ENCODE measurements around the gene SERP2.

SERP2 gene

GRCh38 chr13:44374348-44374712 is 706 bp downstream of the SERP2 start:
- no peak overlapping the region for H3K9ac ChIP-seq (ENCODE audit: low read depth, low read length, poor library complexity)
- H2BK5ac ChIP-seq (ENCODE audit: low read length) = no peak overlapping the region
- H2AK5ac ChIP-seq (ENCODE audit: low read depth, low read length) = no peak overlapping the region
- no peak overlapping the region for H2BK15ac ChIP-seq (ENCODE audit: low read length)
- H3K79me1 ChIP-seq (ENCODE audit: low read depth, low read length) = peaks cover 2% of the 10 kb centered on the region
- H2BK12ac ChIP-seq (ENCODE audit: low read length) = no peak overlapping the region
- H3K36me3 ChIP-seq (replicated peaks in 1 of 2; ENCODE audit: control insufficient read depth in 2 of 2, insufficient read depth in 2 of 2, low read length in 2 of 2) = no peaks in the 10 kb centered on the region
- peaks cover 0 to 6% of the 10 kb centered on the region in 2 donors for H3K4me1 ChIP-seq (ENCODE audit: control insufficient read depth in 2 of 2, insufficient read depth in 1 of 2, low read depth in 1 of 2, low read length in 2 of 2)
- no peak overlapping the region for H3K14ac ChIP-seq (ENCODE audit: low read length)
- H2AFZ ChIP-seq (ENCODE audit: low read length) = no peak overlapping the region
- no peak overlapping the region for H4K91ac ChIP-seq (ENCODE audit: low read depth, low read length, poor library complexity)
- DNase-seq (ENCODE audit: low spot score) = peak; percentile 37
- no peak overlapping the region for H3K23ac ChIP-seq (ENCODE audit: low read depth, low read length, poor library complexity)
- no peak overlapping the region for H3K18ac ChIP-seq (ENCODE audit: low read length)
- no peak overlapping the region for H3K4ac ChIP-seq (ENCODE audit: low read length)
- H3K27me3 ChIP-seq (ENCODE audit: control insufficient read depth in 3 of 3, insufficient read depth in 3 of 3, low read depth in 1 of 3, low read length in 3 of 3) = peaks cover 0 to 3% (median 0%) of the 10 kb centered on the region in 3 experiments
- H2BK120ac ChIP-seq (ENCODE audit: low read depth, low read length) = no peak overlapping the region
- no peak overlapping the region for H3K4me3 ChIP-seq (ENCODE audit: low read length in 2 of 2)
- peaks cover 0 to 5% of the 10 kb centered on the region in 2 donors for H3K9me3 ChIP-seq (replicated peaks in 1 of 2; ENCODE audit: control insufficient read depth in 2 of 2, insufficient read depth in 1 of 2, low read depth in 1 of 2, low read length in 2 of 2)
- H3K27ac ChIP-seq (replicated peaks; ENCODE audit: low read length) = no peak overlapping the region
- no CpG with 5 or more reads among the region's 10 CpGs for WGBS, 2 donors (ENCODE audit: extremely low coverage in 2 of 2, insufficient read length in 2 of 2, insufficient replicate concordance in 1 of 2)
- no peak overlapping the region for H4K8ac ChIP-seq (ENCODE audit: low read depth, low read length)
- no peak overlapping the region for H3K4me2 ChIP-seq (ENCODE audit: insufficient read depth, low read length, poor library complexity, severe bottlenecking)

DNA sequence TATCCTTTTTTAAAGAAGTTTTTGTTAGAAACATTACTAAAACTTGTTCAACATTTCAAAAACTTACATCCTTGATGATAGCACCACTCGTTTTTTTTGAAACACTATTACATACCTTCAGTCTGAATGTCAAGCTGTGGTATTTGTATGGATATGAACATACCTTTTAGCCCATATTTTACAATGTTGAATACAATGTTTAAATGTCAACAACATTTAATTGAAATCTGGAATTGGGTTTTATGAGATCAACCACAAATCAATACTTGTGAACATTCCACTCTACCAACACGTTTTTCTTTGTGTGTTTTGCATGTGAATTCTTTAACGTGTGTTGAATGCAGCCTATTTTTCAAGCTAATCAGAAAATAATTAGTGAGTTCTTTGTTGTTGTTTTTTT is 4.7 kb downstream of the SERP2 start:
- Histone ChIP-seq H3K9ac (ENCODE audit: low read depth, low read length, poor library complexity) (no peak overlapping the region), H3K23ac (ENCODE audit: low read depth, low read length, poor library complexity) (no peak overlapping the region), H3K4ac (ENCODE audit: low read length) (no peak overlapping the region), H3K79me1 (ENCODE audit: low read depth, low read length) (peaks cover 2% of the 10 kb centered on the region), H3K14ac (ENCODE audit: low read length) (no peak overlapping the region), H3K4me2 (ENCODE audit: insufficient read depth, low read length, poor library complexity, severe bottlenecking) (no peak overlapping the region), H2AK5ac (ENCODE audit: low read depth, low read length) (no peak overlapping the region), H4K8ac (ENCODE audit: low read depth, low read length) (no peak overlapping the region), H3K27ac (replicated peaks; ENCODE audit: low read length) (no peak overlapping the region), H4K91ac (ENCODE audit: low read depth, low read length, poor library complexity) (no peak overlapping the region), H2AFZ (ENCODE audit: low read length) (no peak overlapping the region), H3K9me3 (replicated peaks in 1 of 2; ENCODE audit: control insufficient read depth in 2 of 2, insufficient read depth in 1 of 2, low read depth in 1 of 2, low read length in 2 of 2) (peaks cover 0 to 5% of the 10 kb centered on the region in 2 donors), H2BK12ac (ENCODE audit: low read length) (no peak overlapping the region), H3K18ac (ENCODE audit: low read length) (no peak overlapping the region), H3K27me3 (ENCODE audit: control insufficient read depth in 3 of 3, insufficient read depth in 3 of 3, low read depth in 1 of 3, low read length in 3 of 3) (no peaks in the 10 kb centered on the region), H2BK120ac (ENCODE audit: low read depth, low read length) (no peak overlapping the region), H3K4me1 (ENCODE audit: control insufficient read depth in 2 of 2, insufficient read depth in 1 of 2, low read depth in 1 of 2, low read length in 2 of 2) (no peaks in the 10 kb centered on the region), H2BK5ac (ENCODE audit: low read length) (no peak overlapping the region), H3K36me3 (replicated peaks in 1 of 2; ENCODE audit: control insufficient read depth in 2 of 2, insufficient read depth in 2 of 2, low read length in 2 of 2) (peaks cover 0 to 1% of the 10 kb centered on the region in 2 donors), H2BK15ac (ENCODE audit: low read length) (no peak overlapping the region), H3K4me3 (ENCODE audit: low read length in 2 of 2) (no peak overlapping the region)
- no CpG with 5 or more reads among the region's 3 CpGs for WGBS, 2 donors (ENCODE audit: extremely low coverage in 2 of 2, insufficient read length in 2 of 2, insufficient replicate concordance in 1 of 2)
- no peak for DNase-seq (ENCODE audit: low spot score)

- no peak overlapping the region for H2BK120ac ChIP-seq (ENCODE audit: low read depth, low read length)
- H2AK5ac ChIP-seq (ENCODE audit: low read depth, low read length) = no peak overlapping the region
- no peak overlapping the region for H3K9ac ChIP-seq (ENCODE audit: low read depth, low read length, poor library complexity)
- H3K36me3 ChIP-seq (replicated peaks in 1 of 2; ENCODE audit: control insufficient read depth in 2 of 2, insufficient read depth in 2 of 2, low read length in 2 of 2) = peaks cover 0 to 1% of the 10 kb centered on the region in 2 donors
- H3K23ac ChIP-seq (ENCODE audit: low read depth, low read length, poor library complexity) = no peak overlapping the region
- no peak overlapping the region for H2BK12ac ChIP-seq (ENCODE audit: low read length)
- no peak overlapping the region for H2AFZ ChIP-seq (ENCODE audit: low read length)
- H3K4ac ChIP-seq (ENCODE audit: low read length) = no peak overlapping the region
- H3K14ac ChIP-seq (ENCODE audit: low read length) = no peak overlapping the region
- peaks cover 3% of the 10 kb centered on the region in 2 donors for H3K4me1 ChIP-seq (ENCODE audit: control insufficient read depth in 2 of 2, insufficient read depth in 1 of 2, low read depth in 1 of 2, low read length in 2 of 2)
- H3K18ac ChIP-seq (ENCODE audit: low read length) = no peak overlapping the region
- no peaks in the 10 kb centered on the region for H3K79me1 ChIP-seq (ENCODE audit: low read depth, low read length)
- no peaks in the 10 kb centered on the region for H3K27me3 ChIP-seq (ENCODE audit: control insufficient read depth in 3 of 3, insufficient read depth in 3 of 3, low read depth in 1 of 3, low read length in 3 of 3)
- H4K91ac ChIP-seq (ENCODE audit: low read depth, low read length, poor library complexity) = no peak overlapping the region
- no peak overlapping the region for H3K27ac ChIP-seq (replicated peaks; ENCODE audit: low read length)
- no CpG with 5 or more reads among the region's 2 CpGs for WGBS, 2 donors (ENCODE audit: extremely low coverage in 2 of 2, insufficient read length in 2 of 2, insufficient replicate concordance in 1 of 2)
- H3K4me3 ChIP-seq (ENCODE audit: low read length in 2 of 2) = no peak overlapping the region
- DNase-seq (ENCODE audit: low spot score) = no peak
- no peak overlapping the region for H2BK5ac ChIP-seq (ENCODE audit: low read length)
- no peak overlapping the region for H3K4me2 ChIP-seq (ENCODE audit: insufficient read depth, low read length, poor library complexity, severe bottlenecking)
- H2BK15ac ChIP-seq (ENCODE audit: low read length) = no peak overlapping the region
- no peaks in the 10 kb centered on the region for H3K9me3 ChIP-seq (replicated peaks in 1 of 2; ENCODE audit: control insufficient read depth in 2 of 2, insufficient read depth in 1 of 2, low read depth in 1 of 2, low read length in 2 of 2)
- no peak overlapping the region for H4K8ac ChIP-seq (ENCODE audit: low read depth, low read length)
Observed at GRCh38 chr13:44379885-44380284, 6.3 kb downstream of the SERP2 start.

- H2AFZ ChIP-seq (ENCODE audit: low read length) = no peak overlapping the region
- no peak overlapping the region for H3K27ac ChIP-seq (replicated peaks; ENCODE audit: low read length)
- H3K79me1 ChIP-seq (ENCODE audit: low read depth, low read length) = no peaks in the 10 kb centered on the region
- H4K91ac ChIP-seq (ENCODE audit: low read depth, low read length, poor library complexity) = no peak overlapping the region
- H3K36me3 ChIP-seq (replicated peaks in 1 of 2; ENCODE audit: control insufficient read depth in 2 of 2, insufficient read depth in 2 of 2, low read length in 2 of 2) = peaks cover 0 to 1% of the 10 kb centered on the region in 2 donors
- no peak overlapping the region for H3K18ac ChIP-seq (ENCODE audit: low read length)
- no peak overlapping the region for H3K14ac ChIP-seq (ENCODE audit: low read length)
- no peak overlapping the region for H3K4me2 ChIP-seq (ENCODE audit: insufficient read depth, low read length, poor library complexity, severe bottlenecking)
- no peak overlapping the region for H3K9ac ChIP-seq (ENCODE audit: low read depth, low read length, poor library complexity)
- DNase-seq (ENCODE audit: low spot score) = no peak
- H2BK5ac ChIP-seq (ENCODE audit: low read length) = no peak overlapping the region
- no peaks in the 10 kb centered on the region for H3K27me3 ChIP-seq (ENCODE audit: control insufficient read depth in 3 of 3, insufficient read depth in 3 of 3, low read depth in 1 of 3, low read length in 3 of 3)
- no peak overlapping the region for H4K8ac ChIP-seq (ENCODE audit: low read depth, low read length)
- no peaks in the 10 kb centered on the region for H3K9me3 ChIP-seq (replicated peaks in 1 of 2; ENCODE audit: control insufficient read depth in 2 of 2, insufficient read depth in 1 of 2, low read depth in 1 of 2, low read length in 2 of 2)
- no peak overlapping the region for H3K4ac ChIP-seq (ENCODE audit: low read length)
- H3K23ac ChIP-seq (ENCODE audit: low read depth, low read length, poor library complexity) = no peak overlapping the region
- no peak overlapping the region for H2BK120ac ChIP-seq (ENCODE audit: low read depth, low read length)
- no peak overlapping the region for H2BK15ac ChIP-seq (ENCODE audit: low read length)
- H2AK5ac ChIP-seq (ENCODE audit: low read depth, low read length) = no peak overlapping the region
- H3K4me3 ChIP-seq (ENCODE audit: low read length in 2 of 2) = no peak overlapping the region
- H2BK12ac ChIP-seq (ENCODE audit: low read length) = no peak overlapping the region
- H3K4me1 ChIP-seq (ENCODE audit: control insufficient read depth in 2 of 2, insufficient read depth in 1 of 2, low read depth in 1 of 2, low read length in 2 of 2) = peaks cover 3% of the 10 kb centered on the region in 2 donors
- no CpG with 5 or more reads among the region's 3 CpGs for WGBS, 2 donors (ENCODE audit: extremely low coverage in 2 of 2, insufficient read length in 2 of 2, insufficient replicate concordance in 1 of 2)
Observed at GRCh38 chr13:44380404-44381165, 7.0 kb downstream of the SERP2 start.

All from neuronal stem cell (in vitro differentiated cells).